ENCODE data around the gene KIF6.

- no peak for TF ChIP-seq CTCF (IDR thresholded peaks at IDR 0.05)
- TF ChIP-seq PHF8 (IDR thresholded peaks at IDR 0.05; ENCODE audit: borderline replicate concordance, low read depth): no peak
- TF ChIP-seq MYC (IDR thresholded peaks at IDR 0.05; ENCODE audit: borderline replicate concordance, low read length): no peak
- no peak for TF ChIP-seq FOSL2 (IDR thresholded peaks at IDR 0.05)
- no peak for TF ChIP-seq FOSL2 (CRISPR knock-in tag; IDR thresholded peaks at IDR 0.05)
These were observed 397.1 kb downstream of the KIF6 start for GRCh38 chr6:39328066-39328465.

Measured in A549 (cell line).